Endothelial cell (in vitro differentiated cells): Measurements from ENCODE around the gene OTULIN. TPM values are rescaled to one million over a fixed set of nuclear protein-coding genes. Genes with fewer than 3 reads are reported as not detected.

ENCODE experiments used
- DNase-seq: peaks from one replicate; pipeline ENCODE4 v3.0.0; 2021; ENCODE audit warnings: low spot score
- H3K27ac Mint-ChIP-seq: one replicate; pipeline ENCODE4 v1.8.0; 2021; ENCODE audit warnings: mixed read lengths, inconsistent platforms; ENCODE audit not compliant: unreplicated experiment
- H3K27me3 Mint-ChIP-seq: one replicate; pipeline ENCODE4 v1.8.0; 2021; ENCODE audit warnings: mild to moderate bottlenecking, moderate library complexity, mixed read lengths, inconsistent platforms; ENCODE audit not compliant: unreplicated experiment
- H3K36me3 Mint-ChIP-seq: one replicate; pipeline ENCODE4 v1.8.0; 2021; ENCODE audit warnings: mild to moderate bottlenecking, low read depth, mixed read lengths, inconsistent platforms; ENCODE audit not compliant: unreplicated experiment
- H3K4me1 Mint-ChIP-seq: one replicate; pipeline ENCODE4 v1.8.0; 2021; ENCODE audit warnings: mild to moderate bottlenecking, mixed read lengths, inconsistent platforms; ENCODE audit not compliant: unreplicated experiment
- H3K4me3 Mint-ChIP-seq: one replicate; pipeline ENCODE4 v1.8.0; 2021; ENCODE audit warnings: mild to moderate bottlenecking, mixed read lengths, inconsistent platforms; ENCODE audit not compliant: unreplicated experiment
- H3K9me3 Mint-ChIP-seq: one replicate; pipeline ENCODE4 v1.8.0; 2021; ENCODE audit warnings: mixed read lengths, inconsistent platforms; ENCODE audit not compliant: unreplicated experiment
- long read RNA-seq: library from polyadenylated mRNA; unstranded; transcript quantifications from one replicate; pipeline ENCODE4 v2.0.0, GENCODE V29; 2020; ENCODE audit not compliant: unreplicated experiment
- total RNA-seq: library from RNA; stranded (reverse); fragmentation: NEBNext Ultra II Directional; extraction: Animal tissue kit (Norgen Biotek cat#: 25700); gene quantifications from one replicate; pipeline ENCODE4 v1.2.1, GENCODE V29; 2021; ENCODE audit not compliant: unreplicated experiment
- TF ChIP-seq, protein P1 (sequence below): fragments of 200-600 bp; sonication (generic); IDR thresholded peaks from one replicate; pipeline ENCODE4 v1.5.0; 2021; ENCODE audit warnings: antibody characterized with exemption; ENCODE audit not compliant: unreplicated experiment

OTULIN gene
- 39.7 TPM for total RNA-seq
- long read RNA-seq, full-length matches to known transcripts: 2 of 2 reads
- long read RNA-seq, partial matches to known transcripts: 0 of 2 reads
- long read RNA-seq, other reads (novel, unspliced or antisense): 0 of 2 reads

DNA sequence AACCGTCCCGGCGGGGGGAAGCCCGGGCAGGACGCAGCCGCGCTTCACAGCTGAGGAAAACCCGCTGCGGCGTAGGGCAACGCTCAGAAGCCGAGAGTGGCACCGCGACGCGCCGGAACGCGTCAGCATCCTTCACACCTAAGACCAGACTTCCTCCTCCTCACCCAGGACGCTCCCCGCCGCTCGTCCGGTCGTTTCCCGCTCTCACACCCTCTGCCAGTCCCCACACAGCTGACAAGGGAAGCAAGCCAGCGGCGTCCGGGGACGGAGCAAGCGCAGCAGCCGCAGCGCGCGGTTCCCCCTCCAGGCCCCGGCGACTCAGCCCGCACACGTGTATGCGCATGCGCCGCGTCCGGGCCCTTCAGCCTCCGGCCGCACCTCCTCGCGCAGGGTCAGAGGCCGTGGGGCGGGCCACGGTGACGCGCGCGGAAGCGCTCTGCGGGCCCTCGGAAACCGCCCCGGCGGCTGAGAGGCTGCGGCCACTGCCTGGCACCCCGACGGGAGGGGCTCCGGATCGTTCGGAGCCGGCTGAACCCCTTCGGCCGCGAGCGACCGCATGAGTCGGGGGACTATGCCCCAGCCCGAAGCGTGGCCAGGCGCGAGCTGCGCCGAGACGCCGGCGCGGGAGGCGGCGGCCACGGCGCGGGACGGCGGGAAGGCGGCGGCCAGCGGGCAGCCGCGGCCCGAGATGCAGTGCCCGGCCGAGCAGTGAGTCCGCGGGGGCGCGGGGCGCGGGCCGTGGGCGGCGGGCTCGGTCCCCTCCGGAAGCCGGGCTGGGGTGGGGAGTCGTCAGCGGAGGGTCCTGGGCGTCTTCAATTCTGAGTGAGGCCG lies at the start of gene OTULIN:
OTULIN (plus strand) TSS at position 449 of the 831 bp plus-strand sequence; CDS start at position 557, 108 bp downstream.
- peak within 1 kb of the TSS; percentile 97 for H3K4me3 Mint-ChIP-seq

DNA sequence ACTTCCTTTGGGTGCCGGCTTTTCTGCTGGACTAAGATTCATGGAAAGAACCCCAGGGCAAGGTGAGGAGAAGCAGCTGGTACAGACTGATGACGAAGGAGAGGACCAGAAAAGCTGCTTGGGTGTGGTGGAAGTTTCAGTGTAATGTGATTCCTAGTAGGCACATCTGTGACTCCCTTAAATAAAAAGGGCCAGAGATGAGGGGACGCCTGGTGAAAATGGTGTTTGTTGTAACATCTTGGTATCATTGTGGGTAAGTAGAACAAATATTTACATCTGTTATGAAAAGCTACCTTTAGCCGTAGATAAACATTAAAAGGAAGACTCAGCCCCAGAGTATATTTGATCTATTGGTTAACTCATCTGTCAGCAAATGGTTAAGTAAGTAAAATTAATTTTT lies 49.2 kb upstream of the OTULIN start:
- H3K27ac Mint-ChIP-seq: no peak overlapping the region
- DNase-seq: no peak
- H3K4me1 Mint-ChIP-seq: no peaks in the 10 kb centered on the region
- H3K27me3 Mint-ChIP-seq: no peaks in the 10 kb centered on the region
- H3K4me3 Mint-ChIP-seq: no peak overlapping the region
- H3K9me3 Mint-ChIP-seq: no peaks in the 10 kb centered on the region
- no peaks in the 10 kb centered on the region for H3K36me3 Mint-ChIP-seq
- TF ChIP-seq, protein P1, sequence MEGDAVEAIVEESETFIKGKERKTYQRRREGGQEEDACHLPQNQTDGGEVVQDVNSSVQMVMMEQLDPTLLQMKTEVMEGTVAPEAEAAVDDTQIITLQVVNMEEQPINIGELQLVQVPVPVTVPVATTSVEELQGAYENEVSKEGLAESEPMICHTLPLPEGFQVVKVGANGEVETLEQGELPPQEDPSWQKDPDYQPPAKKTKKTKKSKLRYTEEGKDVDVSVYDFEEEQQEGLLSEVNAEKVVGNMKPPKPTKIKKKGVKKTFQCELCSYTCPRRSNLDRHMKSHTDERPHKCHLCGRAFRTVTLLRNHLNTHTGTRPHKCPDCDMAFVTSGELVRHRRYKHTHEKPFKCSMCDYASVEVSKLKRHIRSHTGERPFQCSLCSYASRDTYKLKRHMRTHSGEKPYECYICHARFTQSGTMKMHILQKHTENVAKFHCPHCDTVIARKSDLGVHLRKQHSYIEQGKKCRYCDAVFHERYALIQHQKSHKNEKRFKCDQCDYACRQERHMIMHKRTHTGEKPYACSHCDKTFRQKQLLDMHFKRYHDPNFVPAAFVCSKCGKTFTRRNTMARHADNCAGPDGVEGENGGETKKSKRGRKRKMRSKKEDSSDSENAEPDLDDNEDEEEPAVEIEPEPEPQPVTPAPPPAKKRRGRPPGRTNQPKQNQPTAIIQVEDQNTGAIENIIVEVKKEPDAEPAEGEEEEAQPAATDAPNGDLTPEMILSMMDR: no peak

More for the DNA sequence above, at the start of gene OTULIN:
- peaks cover 30% of the 10 kb centered on the region for H3K4me1 Mint-ChIP-seq
- DNase-seq: peak; percentile 90
- H3K27ac Mint-ChIP-seq: peak within 1 kb of the TSS; percentile 84
- peaks cover 7% of the 10 kb centered on the region for H3K36me3 Mint-ChIP-seq
- no peaks in the 10 kb centered on the region for H3K9me3 Mint-ChIP-seq
- TF ChIP-seq, protein P1: no peak
- H3K27me3 Mint-ChIP-seq: peaks cover 5% of the 10 kb centered on the region

DNA sequence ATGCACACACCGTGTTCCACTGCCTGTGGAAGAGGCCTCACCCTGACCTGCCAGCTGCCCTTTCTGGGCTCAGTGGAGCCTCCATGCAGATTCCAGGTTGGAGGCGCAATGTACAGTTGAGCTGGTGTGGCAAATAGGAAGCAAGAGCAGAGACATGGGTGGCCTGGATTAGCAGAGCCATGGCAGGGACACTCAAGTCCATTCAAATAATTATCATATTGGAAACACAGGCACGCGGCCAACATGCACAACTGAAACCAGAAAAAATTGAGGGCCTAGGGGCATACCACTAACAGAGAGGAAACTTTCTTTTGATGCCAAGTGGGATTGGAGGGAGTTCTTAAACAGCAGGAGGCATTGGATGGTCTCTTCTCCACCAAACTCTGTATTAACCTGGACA lies 47.1 kb upstream of the OTULIN start:
- H3K27me3 Mint-ChIP-seq: no peaks in the 10 kb centered on the region
- no peaks in the 10 kb centered on the region for H3K36me3 Mint-ChIP-seq
- H3K27ac Mint-ChIP-seq: no peak overlapping the region
- TF ChIP-seq, protein P1: no peak
- no peak for DNase-seq
- no peaks in the 10 kb centered on the region for H3K9me3 Mint-ChIP-seq
- no peaks in the 10 kb centered on the region for H3K4me1 Mint-ChIP-seq
- no peak overlapping the region for H3K4me3 Mint-ChIP-seq

DNA sequence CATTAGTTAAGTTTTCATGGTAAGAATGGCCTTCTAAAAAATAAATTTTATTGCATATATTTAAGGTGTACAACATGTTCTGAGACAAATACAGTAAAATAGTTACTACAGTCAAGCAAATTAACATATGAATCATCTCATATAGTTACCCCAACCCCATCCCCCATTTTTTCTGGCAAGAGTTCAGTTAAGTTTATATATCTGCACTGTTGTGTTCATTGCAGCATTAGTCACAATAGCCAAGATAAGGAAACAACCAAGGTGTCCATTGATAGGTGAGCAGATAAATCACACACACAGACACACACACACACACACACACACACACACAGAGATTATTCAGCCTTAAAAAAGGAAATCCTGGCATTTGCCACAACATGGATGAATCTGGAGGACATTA lies 37.2 kb upstream of the OTULIN start:
- Mint-ChIP-seq H3K36me3 (no peaks in the 10 kb centered on the region), H3K4me1 (no peaks in the 10 kb centered on the region), H3K4me3 (no peak overlapping the region), H3K27me3 (no peaks in the 10 kb centered on the region), H3K27ac (no peak overlapping the region), H3K9me3 (no peaks in the 10 kb centered on the region)
- TF ChIP-seq, protein P1: no peak
- DNase-seq: no peak

DNA sequence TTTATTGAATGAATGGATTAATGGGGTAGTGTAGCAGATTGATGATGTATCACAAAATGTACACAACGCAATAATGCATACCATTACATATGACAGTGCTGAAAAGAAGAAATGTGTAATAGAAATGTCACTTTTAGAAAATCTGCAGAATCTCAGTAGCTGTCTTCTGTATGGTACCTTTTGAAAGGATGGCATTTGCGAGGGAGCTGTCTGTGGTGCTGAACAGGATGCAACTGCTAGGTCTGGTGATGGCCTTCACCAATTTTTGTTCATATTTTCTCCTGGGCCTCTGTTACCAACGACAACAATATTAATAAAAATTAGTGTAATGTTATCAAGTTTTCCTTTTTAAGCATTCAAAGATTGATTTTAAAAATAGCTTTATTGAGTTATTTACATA lies 36.2 kb upstream of the OTULIN start:
- peak; percentile 67 for DNase-seq

More for the DNA sequence above, 36.2 kb upstream of the OTULIN start:
- Mint-ChIP-seq H3K9me3 (no peaks in the 10 kb centered on the region), H3K27ac (no peak overlapping the region), H3K36me3 (no peaks in the 10 kb centered on the region), H3K4me1 (no peaks in the 10 kb centered on the region), H3K4me3 (no peak overlapping the region), H3K27me3 (no peaks in the 10 kb centered on the region)
- TF ChIP-seq, protein P1: no peak
